GF-D8 (cell line): Measurements from ENCODE around the gene TMEM263.

Experiments
- DNase-seq: peaks from one replicate; lab custom pipeline; 2025; lab: John Stamatoyannopoulos, UW

Gene TMEM263

GRCh38 chr12:106950591-106950990, 5.1 kb upstream of the TMEM263 start:
- no peak for DNase-seq

- no peak for DNase-seq
Measured at GRCh38 chr12:106953352-106954250, 2.1 kb upstream of the TMEM263 start.

- no peak for DNase-seq
Measured at GRCh38 chr12:106954462-106955376, 988 bp upstream of the TMEM263 start.

GRCh38 chr12:106956048-106956578, 406 bp downstream of the TMEM263 start:
- no peak for DNase-seq

- DNase-seq, result no peak
Measured at GRCh38 chr12:106957583-106957982, 1.9 kb downstream of the TMEM263 start.

GRCh38 chr12:106960443-106960842, 4.7 kb downstream of the TMEM263 start:
- no peak for DNase-seq

GRCh38 chr12:106962286-106962685, 6.6 kb downstream of the TMEM263 start:
- DNase-seq, result no peak

- no peak for DNase-seq
Measured at GRCh38 chr12:106964526-106964925, 8.8 kb downstream of the TMEM263 start.

GRCh38 chr12:106971065-106971464, 15.4 kb downstream of the TMEM263 start:
- DNase-seq, result no peak

- DNase-seq, result no peak
Measured at GRCh38 chr12:106973545-106973944, 17.8 kb downstream of the TMEM263 start.

- no peak for DNase-seq
Measured at GRCh38 chr12:106974511-106974910, 18.8 kb downstream of the TMEM263 start.

GRCh38 chr12:106975098-106975497, 19.4 kb downstream of the TMEM263 start:
- DNase-seq, result no peak

GRCh38 chr12:106975993-106976658, 20.4 kb downstream of the TMEM263 start:
- no peak for DNase-seq

GRCh38 chr12:106976668-106977067, 21.0 kb downstream of the TMEM263 start:
- no peak for DNase-seq

GRCh38 chr12:106978035-106978800, 22.5 kb downstream of the TMEM263 start:
- DNase-seq, result no peak

- DNase-seq, result no peak
Measured at GRCh38 chr12:106980944-106981343, 25.2 kb downstream of the TMEM263 start.

GRCh38 chr12:106981788-106982187, 26.1 kb downstream of the TMEM263 start:
- no peak for DNase-seq

- DNase-seq, result no peak
Measured at GRCh38 chr12:106982229-106982628, 26.5 kb downstream of the TMEM263 start.

GRCh38 chr12:106984588-106985137, 29.0 kb downstream of the TMEM263 start:
- DNase-seq, result no peak

GRCh38 chr12:106985479-106985878, 29.8 kb downstream of the TMEM263 start:
- DNase-seq, result no peak

GRCh38 chr12:106986135-106986534, 30.4 kb downstream of the TMEM263 start:
- DNase-seq, result no peak
